GM12878 (cell line): ENCODE data around the gene RAF1. TPM values are rescaled to one million over a fixed set of nuclear protein-coding genes. Genes with fewer than 3 reads are reported as not detected.

Experiments
- ATAC-seq: fragments of 200-7000 bp; cut with Tn5 transposase; 3 replicates; pipeline ENCODE4 v1.9.1; 2020; ENCODE audit warnings: mild to moderate bottlenecking, moderate library complexity
- BruUV-seq: library from RNA; stranded (reverse); fragments of 400-500 nt; replicated peaks from 2 replicates; lab custom pipeline; 2021; lab: Mats Ljungman, UMichigan
- CTCF ChIA-PET: fragments of 300-600 bp; sonication (Branson Sonifier 250); formaldehyde crosslinking; extraction: SDS; loops from one replicate; lab custom pipeline; 2021; ENCODE audit warnings: inconsistent platforms; lab: Yijun Ruan, JAX
- POLR2A ChIA-PET: fragments of 350-600 bp; formaldehyde crosslinking; extraction: SDS; loops from one replicate; lab custom pipeline; 2021; ENCODE audit warnings: inconsistent platforms; lab: Charles Lee
- RAD21 ChIA-PET: fragments of 300-600 bp; sonication (Branson Sonifier 250); formaldehyde crosslinking; loops from one replicate; lab custom pipeline; 2023; ENCODE audit warnings: antibody characterized with exemption; ENCODE audit not compliant: unreplicated experiment; lab: Charles Lee
- SMC1A ChIA-PET: fragments of 300-600 bp; sonication (Branson Sonifier 250); formaldehyde crosslinking; loops from one replicate; lab custom pipeline; 2023; ENCODE audit not compliant: unreplicated experiment, uncharacterized antibody; lab: Charles Lee
- DNase-seq: peaks from one replicate; pipeline ENCODE4 v3.0.0-alpha.2; 2011; ENCODE audit warnings: low read depth, low spot score
- FAIRE-seq: peaks from 3 replicates; lab custom pipeline; 2011; peaks lifted over from hg19 to GRCh38; lab: Jason Lieb, UNC
- H2AFZ ChIP-seq: 2 replicates; pipeline ENCODE4 v1.6.0; 2011; ENCODE audit warnings: low read depth, low read length, control low read depth; ENCODE audit not compliant: control insufficient read depth
- H3K27ac ChIP-seq: 2 replicates; pipeline ENCODE4 v1.5.1; 2011; ENCODE audit warnings: control low read depth; ENCODE audit not compliant: control insufficient read depth, insufficient read depth
- H3K27me3 ChIP-seq, 2 experiments: replicated peaks in 1 of 2; 2 replicates each; pipeline versions ENCODE4 v1.6.0 to v1.6.1; 2011; ENCODE audit warnings: low read length in 1 of 2; ENCODE audit not compliant: control insufficient read depth in 2 of 2, insufficient read depth in 2 of 2
- H3K36me3 ChIP-seq, 2 experiments: 2 replicates each; pipeline ENCODE4 v1.5.1; 2011; ENCODE audit warnings: low read length in 1 of 2; ENCODE audit not compliant: control insufficient read depth in 2 of 2, insufficient read depth in 2 of 2
- H3K4me1 ChIP-seq: 2 replicates; pipeline ENCODE4 v1.6.1; 2011; ENCODE audit warnings: mild to moderate bottlenecking, low read length, moderate library complexity, mixed read lengths; ENCODE audit not compliant: control insufficient read depth, insufficient read depth
- H3K4me2 ChIP-seq: 2 replicates; pipeline ENCODE4 v1.6.0; 2011; ENCODE audit warnings: control low read depth; ENCODE audit not compliant: control insufficient read depth, insufficient read depth
- H3K4me3 ChIP-seq: fragments of 200-600 bp; sonication (generic); 2 replicates; pipeline ENCODE4 v1.5.1; 2016
- H3K79me2 ChIP-seq: 2 replicates; pipeline ENCODE4 v1.6.0; 2011; ENCODE audit warnings: low read length; ENCODE audit not compliant: control insufficient read depth, insufficient read depth
- H3K9ac ChIP-seq: 2 replicates; pipeline ENCODE4 v1.8.0; 2011; ENCODE audit warnings: low read length, control low read depth, mixed read lengths; ENCODE audit not compliant: control insufficient read depth, insufficient read depth
- H3K9me3 ChIP-seq: replicated peaks from 3 replicates; pipeline ENCODE4 v1.5.1; 2011; ENCODE audit warnings: mild to moderate bottlenecking, low read length; ENCODE audit not compliant: control insufficient read depth, insufficient read depth
- H4K20me1 ChIP-seq: 2 replicates; pipeline ENCODE4 v1.6.0; 2011; ENCODE audit not compliant: control insufficient read depth, insufficient read depth
- ATF7 ChIP-seq: fragments of 450-650 bp; IDR thresholded peaks from 2 replicates; pipeline ENCODE4 v1.6.1; 2016; ENCODE audit warnings: low read depth, mild to moderate bottlenecking
- BRCA1 ChIP-seq: IDR thresholded peaks from 2 replicates; pipeline ENCODE4 v1.6.1; 2011; ENCODE audit warnings: low read depth, low read length, improper control_type of control experiment
- POU2F2 ChIP-seq: IDR thresholded peaks from 3 replicates; pipeline ENCODE4 v1.6.1; 2011; ENCODE audit warnings: low read depth, mild to moderate bottlenecking, low read length, borderline replicate concordance
- RAD21 ChIP-seq: IDR thresholded peaks from 2 replicates; pipeline ENCODE4 v1.6.1; 2011; ENCODE audit warnings: mild to moderate bottlenecking, low read depth, low read length, moderate library complexity; ENCODE audit not compliant: insufficient read depth
- ZBED1 ChIP-seq: IDR thresholded peaks from 2 replicates; pipeline ENCODE4 v1.6.1; 2016; ENCODE audit warnings: borderline replicate concordance
- ZNF592 ChIP-seq: fragments of 450-650 bp; IDR thresholded peaks from 2 replicates; pipeline ENCODE4 v1.6.1; 2017; ENCODE audit warnings: mild to moderate bottlenecking, moderate library complexity
- WGBS: methylation state at CpG from one replicate; pipeline ENCODE4 v1.1.6; 2016; ENCODE audit warnings: low lambda C conversion rate; ENCODE audit not compliant: insufficient replicate concordance, insufficient coverage; ENCODE audit errors: missing lambda C conversion rate; 5-methylcytosine and 5-hydroxymethylcytosine counted together
- in situ Hi-C: fragments of 300-500 bp; cut with MboI; formaldehyde crosslinking; loops from 9 replicates; pipeline ENCODE4 v1.14.3; 2018; ENCODE audit warnings: mixed read lengths
- intact Hi-C: fragments of 100-400 bp; cut with micrococcal nuclease; formaldehyde crosslinking; loops from one replicate; pipeline ENCODE4 v1.14.2; 2022; ENCODE audit not compliant: unreplicated experiment
- polyA plus RNA-seq, 11 experiments: library from polyadenylated mRNA; depleted of rRNA in 4 of 11; unstranded in 6 of 11; stranded (reverse) in 5 of 11; fragments of >200 nt; fragmentation: Nextera tagmentation in 4 of 11; fragmentation: Illumina TruSeq in 1 of 11; extraction: Ambion mirVana in 4 of 11; extraction: Trizol in 1 of 11; gene quantifications; 1 replicate in 1 of 11; 2 replicates in 10 of 11; pipeline versions ENCODE4 v1.2.1 to v1.2.3, GENCODE V29; 2011 to 2016; ENCODE audit warnings: inconsistent platforms in 2 of 11, missing spikeins in 2 of 11, low read depth in 1 of 11
- total RNA-seq, 4 experiments: library from RNA; depleted of rRNA in 3 of 4; stranded (reverse); fragments of >200 nt in 3 of 4; fragmentation: Illumina TruSeq in 1 of 4; extraction: Trizol in 1 of 4; gene quantifications; 2 replicates each; pipeline versions ENCODE4 v1.2.1 to v1.2.3, GENCODE V29; 2013 to 2021
- TF ChIP-seq, protein P1 (sequence below): IDR thresholded peaks from 2 replicates; pipeline ENCODE4 v1.6.1; 2012; ENCODE audit warnings: improper control_type of control experiment, low read depth, low read length; ENCODE audit not compliant: insufficient replicate concordance

The RAF1 gene
- total and polyA plus RNA-seq, 10 of the 15 experiments (the other 5 are each of a cell fraction or from before 2014, with no cell fraction given) = 20.4 to 151 (median 77.8) TPM

GRCh38 chr3:12656850-12657249 is 7.1 kb downstream of the RAF1 start:
- BruUV-seq = no TSS peak
- WGBS = 100% methylated on average over 3 of the region's 6 CpGs
- no peak overlapping the region for H3K4me3 ChIP-seq
- peaks cover 3% of the 10 kb centered on the region for H4K20me1 ChIP-seq
- in situ Hi-C loops (no loop called here), intact Hi-C loops (no loop called here)
- no peak for FAIRE-seq
- peaks cover 94% of the 10 kb centered on the region for H3K79me2 ChIP-seq
- no peak overlapping the region for H2AFZ ChIP-seq
- H3K4me1 ChIP-seq = peaks cover 14% of the 10 kb centered on the region
- RAD21 ChIA-PET = no interaction called here
- H3K27ac ChIP-seq = no peak overlapping the region
- H3K36me3 ChIP-seq = no peaks in the 10 kb centered on the region
- no peaks in the 10 kb centered on the region for H3K9me3 ChIP-seq
- POLR2A ChIA-PET = interaction anchor here (9.5 kb wide), 1 partner anchor 9 kb away, joined by 125 read pairs; no protein-coding TSS in a partner anchor
- no peak for TF ChIP-seq BRCA1
- TF ChIP-seq, protein P1, sequence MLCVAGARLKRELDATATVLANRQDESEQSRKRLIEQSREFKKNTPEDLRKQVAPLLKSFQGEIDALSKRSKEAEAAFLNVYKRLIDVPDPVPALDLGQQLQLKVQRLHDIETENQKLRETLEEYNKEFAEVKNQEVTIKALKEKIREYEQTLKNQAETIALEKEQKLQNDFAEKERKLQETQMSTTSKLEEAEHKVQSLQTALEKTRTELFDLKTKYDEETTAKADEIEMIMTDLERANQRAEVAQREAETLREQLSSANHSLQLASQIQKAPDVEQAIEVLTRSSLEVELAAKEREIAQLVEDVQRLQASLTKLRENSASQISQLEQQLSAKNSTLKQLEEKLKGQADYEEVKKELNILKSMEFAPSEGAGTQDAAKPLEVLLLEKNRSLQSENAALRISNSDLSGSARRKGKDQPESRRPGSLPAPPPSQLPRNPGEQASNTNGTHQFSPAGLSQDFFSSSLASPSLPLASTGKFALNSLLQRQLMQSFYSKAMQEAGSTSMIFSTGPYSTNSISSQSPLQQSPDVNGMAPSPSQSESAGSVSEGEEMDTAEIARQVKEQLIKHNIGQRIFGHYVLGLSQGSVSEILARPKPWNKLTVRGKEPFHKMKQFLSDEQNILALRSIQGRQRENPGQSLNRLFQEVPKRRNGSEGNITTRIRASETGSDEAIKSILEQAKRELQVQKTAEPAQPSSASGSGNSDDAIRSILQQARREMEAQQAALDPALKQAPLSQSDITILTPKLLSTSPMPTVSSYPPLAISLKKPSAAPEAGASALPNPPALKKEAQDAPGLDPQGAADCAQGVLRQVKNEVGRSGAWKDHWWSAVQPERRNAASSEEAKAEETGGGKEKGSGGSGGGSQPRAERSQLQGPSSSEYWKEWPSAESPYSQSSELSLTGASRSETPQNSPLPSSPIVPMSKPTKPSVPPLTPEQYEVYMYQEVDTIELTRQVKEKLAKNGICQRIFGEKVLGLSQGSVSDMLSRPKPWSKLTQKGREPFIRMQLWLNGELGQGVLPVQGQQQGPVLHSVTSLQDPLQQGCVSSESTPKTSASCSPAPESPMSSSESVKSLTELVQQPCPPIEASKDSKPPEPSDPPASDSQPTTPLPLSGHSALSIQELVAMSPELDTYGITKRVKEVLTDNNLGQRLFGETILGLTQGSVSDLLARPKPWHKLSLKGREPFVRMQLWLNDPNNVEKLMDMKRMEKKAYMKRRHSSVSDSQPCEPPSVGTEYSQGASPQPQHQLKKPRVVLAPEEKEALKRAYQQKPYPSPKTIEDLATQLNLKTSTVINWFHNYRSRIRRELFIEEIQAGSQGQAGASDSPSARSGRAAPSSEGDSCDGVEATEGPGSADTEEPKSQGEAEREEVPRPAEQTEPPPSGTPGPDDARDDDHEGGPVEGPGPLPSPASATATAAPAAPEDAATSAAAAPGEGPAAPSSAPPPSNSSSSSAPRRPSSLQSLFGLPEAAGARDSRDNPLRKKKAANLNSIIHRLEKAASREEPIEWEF = no peak
- no peak for TF ChIP-seq ATF7
- TF ChIP-seq RAD21 = no peak
- no peak for TF ChIP-seq ZNF592
- TF ChIP-seq POU2F2 = no peak
- no peak for TF ChIP-seq ZBED1
- TF ChIP-seq, all 136 proteins: peak for 0
- Histone ChIP-seq H3K27me3 (no peaks in the 10 kb centered on the region), H3K4me2 (0 out of 2 replicates have a peak overlapping the region, but pooled peaks have one; percentile 7), H3K9ac (no peak overlapping the region)
- ChIA-PET SMC1A (interaction anchor here (0.6 to 2.0 kb wide), 2 partner anchors 9 to 162 kb away, joined by 3 to 10 read pairs; no protein-coding TSS in a partner anchor), CTCF (interaction anchor here (1.0 kb wide), 1 partner anchor 9 kb away, joined by 3 read pairs; no protein-coding TSS in a partner anchor)
- DNase-seq = no peak
- ATAC-seq = peak; percentile 7; the same call in 1 of the 3 replicates
